Activated T-helper 2 cell treated with anti-CD3 and anti-CD28 coated beads, Interferon-gamma antibody, Interleukin-2, Interleukin-4, amounts not matched to agents 10 μg/mL and 5 μg/mL and 100 μg/mL, durations not matched to agents 14 hours and 24 hours and 36 hours (primary cell): ENCODE results near the gene NEDD4. TPM values are rescaled to one million over a fixed set of nuclear protein-coding genes. Genes with fewer than 3 reads are reported as not detected.

Source experiments
- DNase-seq: peaks from one replicate; pipeline ENCODE4 v3.0.0; 2021; ENCODE audit warnings: low spot score
- H3K27ac Mint-ChIP-seq: one replicate; pipeline ENCODE4 v1.8.0; 2021; ENCODE audit warnings: mixed read lengths
- H3K27me3 Mint-ChIP-seq: one replicate; pipeline ENCODE4 v1.8.0; 2021; ENCODE audit warnings: low read depth, mixed read lengths
- H3K36me3 Mint-ChIP-seq: one replicate; pipeline ENCODE4 v1.8.0; 2021; ENCODE audit warnings: low read depth, mixed read lengths
- H3K4me1 Mint-ChIP-seq: one replicate; pipeline ENCODE4 v1.8.0; 2021; ENCODE audit warnings: low read depth, mixed read lengths
- H3K4me3 Mint-ChIP-seq: one replicate; pipeline ENCODE4 v1.8.0; 2021; ENCODE audit warnings: low read depth, mild to moderate bottlenecking, moderate library complexity, mixed read lengths
- H3K9me3 Mint-ChIP-seq: one replicate; pipeline ENCODE4 v1.8.0; 2021; ENCODE audit warnings: mixed read lengths
- intact Hi-C: fragments of 100-400 bp; cut with micrococcal nuclease; formaldehyde crosslinking; loops from one replicate; pipeline ENCODE4 v1.15.1; 2023
- total RNA-seq: library from RNA; stranded (reverse); gene quantifications from 2 replicates; pipeline ENCODE4 v1.2.3, GENCODE V29; 2022

The NEDD4 gene
- total RNA-seq, 1 donor from 2014 or later: 10.2 TPM

GRCh38 chr15:56001471-56002078, 8.2 kb upstream of the NEDD4 start:
- Mint-ChIP-seq H3K27ac (no peak overlapping the region), H3K4me1 (peaks cover 2% of the 10 kb centered on the region), H3K4me3 (no peak overlapping the region), H3K36me3 (no peaks in the 10 kb centered on the region), H3K9me3 (no peaks in the 10 kb centered on the region), H3K27me3 (peaks cover 46% of the 10 kb centered on the region)
- DNase-seq: no peak
- intact Hi-C loops: no loop called here

- H3K27me3 Mint-ChIP-seq: peaks cover 58% of the 10 kb centered on the region
- no peak overlapping the region for H3K27ac Mint-ChIP-seq
- no peak for DNase-seq
- H3K9me3 Mint-ChIP-seq: no peaks in the 10 kb centered on the region
- intact Hi-C loops: loop anchor here (10.0 kb wide), 1 partner anchor 915 kb away; the partner anchor contains the start of gene TCF12
- H3K36me3 Mint-ChIP-seq: no peaks in the 10 kb centered on the region
- peaks cover 2% of the 10 kb centered on the region for H3K4me1 Mint-ChIP-seq
- no peak overlapping the region for H3K4me3 Mint-ChIP-seq
These were observed 6.2 kb upstream of the NEDD4 start for GRCh38 chr15:55999658-56000057.

- DNase-seq: no peak
These were observed 5.1 kb upstream of the NEDD4 start for GRCh38 chr15:55998478-55998877.

GRCh38 chr15:55993804-55994560, 570 bp upstream of the NEDD4 start:
- H3K9me3 Mint-ChIP-seq: no peaks in the 10 kb centered on the region
- no peak overlapping the region for H3K27ac Mint-ChIP-seq
- H3K4me1 Mint-ChIP-seq: peaks cover 13% of the 10 kb centered on the region
- intact Hi-C loops: loop anchor here (2.0 to 10.0 kb wide), 3 partner anchors 49 to 921 kb away; partner anchors contain the start of genes RFX7 and TCF12
- H3K36me3 Mint-ChIP-seq: no peaks in the 10 kb centered on the region
- no peak for DNase-seq
- H3K4me3 Mint-ChIP-seq: peak overlapping the region; percentile 69
- peaks cover 42% of the 10 kb centered on the region for H3K27me3 Mint-ChIP-seq

More at GRCh38 chr15:55998478-55998877, 5.1 kb upstream of the NEDD4 start:
- peaks cover 63% of the 10 kb centered on the region for H3K27me3 Mint-ChIP-seq
- intact Hi-C loops: loop anchor here (10.0 kb wide), 1 partner anchor 916 kb away; the partner anchor contains the start of gene TCF12
- no peak overlapping the region for H3K4me3 Mint-ChIP-seq
- peaks cover 2% of the 10 kb centered on the region for H3K4me1 Mint-ChIP-seq
- no peaks in the 10 kb centered on the region for H3K9me3 Mint-ChIP-seq
- H3K27ac Mint-ChIP-seq: no peak overlapping the region
- no peaks in the 10 kb centered on the region for H3K36me3 Mint-ChIP-seq

GRCh38 chr15:55992769-55993110, 672 bp downstream of the NEDD4 start:
- peak overlapping the region; percentile 85 for H3K4me3 Mint-ChIP-seq
- intact Hi-C loops: loop anchor here (2.0 to 10.0 kb wide), 3 partner anchors 50 to 922 kb away; partner anchors contain the start of genes RFX7 and TCF12
- peaks cover 13% of the 10 kb centered on the region for H3K4me1 Mint-ChIP-seq
- no peaks in the 10 kb centered on the region for H3K9me3 Mint-ChIP-seq
- H3K36me3 Mint-ChIP-seq: peaks cover 3% of the 10 kb centered on the region
- DNase-seq: no peak
- no peak overlapping the region for H3K27ac Mint-ChIP-seq
- peaks cover 33% of the 10 kb centered on the region for H3K27me3 Mint-ChIP-seq

- H3K4me1 Mint-ChIP-seq: peaks cover 13% of the 10 kb centered on the region
- DNase-seq: no peak
- H3K9me3 Mint-ChIP-seq: no peaks in the 10 kb centered on the region
- H3K27ac Mint-ChIP-seq: no peak overlapping the region
- H3K27me3 Mint-ChIP-seq: peaks cover 30% of the 10 kb centered on the region
- H3K36me3 Mint-ChIP-seq: peaks cover 3% of the 10 kb centered on the region
- intact Hi-C loops: loop anchor here (2.0 to 10.0 kb wide), 3 partner anchors 51 to 923 kb away; partner anchors contain the start of genes RFX7 and TCF12
- H3K4me3 Mint-ChIP-seq: peak overlapping the region; percentile 85
These were observed 1.3 kb downstream of the NEDD4 start for GRCh38 chr15:55991802-55992768.

GRCh38 chr15:55990998-55991397, 2.4 kb downstream of the NEDD4 start:
- DNase-seq: no peak
- H3K9me3 Mint-ChIP-seq: peaks cover 4% of the 10 kb centered on the region
- H3K36me3 Mint-ChIP-seq: peaks cover 7% of the 10 kb centered on the region
- H3K4me3 Mint-ChIP-seq: no peak overlapping the region
- H3K27me3 Mint-ChIP-seq: peaks cover 19% of the 10 kb centered on the region
- intact Hi-C loops: loop anchor here (5.0 to 10.0 kb wide), 2 partner anchors 251 to 924 kb away; partner anchors contain the start of genes RFX7 and TCF12
- H3K4me1 Mint-ChIP-seq: peaks cover 13% of the 10 kb centered on the region
- H3K27ac Mint-ChIP-seq: no peak overlapping the region

GRCh38 chr15:55990516-55990915, 2.9 kb downstream of the NEDD4 start:
- no peak overlapping the region for H3K4me3 Mint-ChIP-seq
- no peak for DNase-seq
- intact Hi-C loops: loop anchor here (5.0 to 10.0 kb wide), 2 partner anchors 252 to 924 kb away; partner anchors contain the start of genes RFX7 and TCF12
- H3K9me3 Mint-ChIP-seq: peaks cover 6% of the 10 kb centered on the region
- H3K27ac Mint-ChIP-seq: no peak overlapping the region
- H3K4me1 Mint-ChIP-seq: peaks cover 13% of the 10 kb centered on the region
- H3K36me3 Mint-ChIP-seq: peaks cover 9% of the 10 kb centered on the region
- peaks cover 15% of the 10 kb centered on the region for H3K27me3 Mint-ChIP-seq

GRCh38 chr15:55989383-55989782, 4.0 kb downstream of the NEDD4 start:
- peaks cover 6% of the 10 kb centered on the region for H3K9me3 Mint-ChIP-seq
- no peak for DNase-seq
- intact Hi-C loops: no loop called here
- H3K27me3 Mint-ChIP-seq: peaks cover 5% of the 10 kb centered on the region
- H3K4me1 Mint-ChIP-seq: peaks cover 13% of the 10 kb centered on the region
- H3K27ac Mint-ChIP-seq: no peak overlapping the region
- H3K36me3 Mint-ChIP-seq: peaks cover 9% of the 10 kb centered on the region
- H3K4me3 Mint-ChIP-seq: no peak overlapping the region

- Mint-ChIP-seq H3K36me3 (peaks cover 6% of the 10 kb centered on the region), H3K4me1 (peaks cover 8% of the 10 kb centered on the region), H3K27ac (peak overlapping the region; percentile 20), H3K27me3 (no peaks in the 10 kb centered on the region), H3K4me3 (no peak overlapping the region), H3K9me3 (peaks cover 6% of the 10 kb centered on the region)
- intact Hi-C loops: loop anchor here (1.0 kb wide), 1 partner anchor 62 kb away; no protein-coding TSS in a partner anchor
- DNase-seq: no peak
These were observed 11.7 kb downstream of the NEDD4 start for GRCh38 chr15:55981582-55982249.

- Mint-ChIP-seq H3K9me3 (no peaks in the 10 kb centered on the region), H3K27ac (no peak overlapping the region), H3K27me3 (no peaks in the 10 kb centered on the region), H3K4me3 (no peak overlapping the region), H3K36me3 (no peaks in the 10 kb centered on the region), H3K4me1 (peaks cover 8% of the 10 kb centered on the region)
- intact Hi-C loops: no loop called here
- no peak for DNase-seq
These were observed 12.9 kb downstream of the NEDD4 start for GRCh38 chr15:55980511-55980910.

- no peak overlapping the region for H3K4me3 Mint-ChIP-seq
- no peak for DNase-seq
- intact Hi-C loops: no loop called here
- no peaks in the 10 kb centered on the region for H3K36me3 Mint-ChIP-seq
- H3K27ac Mint-ChIP-seq: no peak overlapping the region
- H3K4me1 Mint-ChIP-seq: peaks cover 8% of the 10 kb centered on the region
- peaks cover 1% of the 10 kb centered on the region for H3K27me3 Mint-ChIP-seq
- no peaks in the 10 kb centered on the region for H3K9me3 Mint-ChIP-seq
These were observed 16.2 kb downstream of the NEDD4 start for GRCh38 chr15:55977231-55977630.
